SKM-1 treated with dmso at 0.1 percent for 144 hours (cell line): ENCODE results near the gene AIMP1.

Source experiments
- DNase-seq: peaks from one replicate; lab custom pipeline; 2025; ENCODE audit not compliant: unreplicated experiment; lab: John Stamatoyannopoulos, UW

AIMP1 gene

DNA sequence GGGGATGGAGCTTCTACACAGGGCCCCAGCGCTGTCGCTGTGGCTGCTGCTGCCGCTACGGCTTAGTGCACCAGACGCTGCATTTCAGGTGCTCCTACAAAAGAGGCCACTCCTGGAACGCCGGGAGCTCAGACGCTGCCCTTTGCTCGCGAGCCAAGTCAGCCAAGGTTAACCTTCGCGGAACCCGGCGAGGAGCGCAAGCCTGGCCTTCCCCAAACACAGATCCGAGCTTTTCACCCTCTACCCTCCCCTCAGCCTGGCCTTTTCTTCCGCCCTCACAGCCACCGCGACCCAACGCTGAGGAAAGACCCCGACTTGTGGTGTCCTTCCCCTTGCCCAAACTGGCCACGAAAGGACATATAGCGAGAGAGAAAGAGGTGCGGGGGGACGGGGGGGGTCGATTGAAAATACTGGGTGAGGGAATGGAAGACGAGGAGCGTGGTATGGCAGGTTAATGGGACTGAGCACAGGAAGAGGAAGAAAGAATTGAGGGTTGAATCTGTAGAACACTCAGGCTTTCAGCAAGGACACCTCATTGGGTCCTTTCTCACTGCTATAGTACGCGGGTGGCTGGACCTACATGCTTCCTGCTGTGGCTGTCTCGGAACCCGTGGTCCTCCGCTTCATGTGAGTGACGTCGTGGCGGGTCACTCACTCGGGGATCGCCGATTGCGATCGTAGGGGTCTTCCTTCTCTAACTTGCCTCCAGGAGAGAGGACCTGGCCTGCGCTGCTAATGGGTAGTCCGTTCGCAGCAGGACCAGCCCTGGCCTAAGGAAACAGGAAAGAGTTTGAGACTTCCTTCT, at the start of gene AIMP1, which contains the start of gene TBCK:
AIMP1 (plus strand) TSS at position 583 of the 805 bp plus-strand sequence. CDS start 8,460 bp downstream, outside the sequence.
TBCK (minus strand) TSS at position 242 of the 805 bp plus-strand sequence. CDS start 7,249 bp downstream, outside the sequence.
- DNase-seq = peak; percentile 90

- no peak for DNase-seq
These were observed 47.6 kb upstream of the AIMP1 start for GRCh38 chr4:106268786-106269185.

DNA sequence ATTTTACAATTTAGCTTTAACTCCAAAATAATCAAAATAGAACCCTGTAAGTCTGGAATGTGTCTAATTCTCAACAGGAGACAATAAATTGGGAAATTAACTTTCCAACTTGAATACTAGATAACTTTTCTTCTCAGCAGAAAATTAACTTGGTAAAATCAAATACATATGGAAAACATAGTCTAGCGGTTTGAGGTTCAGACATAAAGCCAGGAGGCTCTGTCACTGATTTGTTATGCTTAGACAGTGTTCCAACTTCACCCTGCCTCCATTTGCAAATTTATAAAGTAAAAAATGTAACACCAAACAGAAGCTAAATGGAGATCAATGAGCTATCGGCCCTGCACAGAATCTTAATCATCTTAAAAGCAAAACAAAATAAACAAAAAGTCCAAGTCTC, 46.6 kb upstream of the AIMP1 start:
- no peak for DNase-seq

- DNase-seq = no peak
These were observed 45.6 kb upstream of the AIMP1 start for GRCh38 chr4:106270736-106271135.

GRCh38 chr4:106273831-106274230, 42.5 kb upstream of the AIMP1 start:
- DNase-seq = no peak

- no peak for DNase-seq
These were observed 39.1 kb upstream of the AIMP1 start for GRCh38 chr4:106277140-106277675.

DNA sequence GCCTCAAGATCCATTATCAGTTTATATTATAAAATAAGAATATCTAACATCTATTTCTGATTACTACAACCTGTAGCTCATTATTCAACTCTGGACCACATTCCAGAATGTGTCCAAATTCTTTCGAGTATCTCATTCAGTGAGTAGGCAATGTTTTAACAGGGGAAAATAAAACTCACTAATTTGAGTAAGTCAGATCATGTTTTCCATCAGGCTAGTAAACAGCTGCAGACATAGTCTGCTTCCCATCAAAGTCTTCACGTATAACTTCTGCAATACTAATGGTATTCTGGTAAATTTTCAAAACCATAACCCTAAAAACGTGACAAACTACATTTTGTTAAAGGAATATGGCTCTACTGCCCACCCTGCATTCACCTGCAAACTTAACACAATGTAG, 32.1 kb upstream of the AIMP1 start:
- DNase-seq = no peak

DNA sequence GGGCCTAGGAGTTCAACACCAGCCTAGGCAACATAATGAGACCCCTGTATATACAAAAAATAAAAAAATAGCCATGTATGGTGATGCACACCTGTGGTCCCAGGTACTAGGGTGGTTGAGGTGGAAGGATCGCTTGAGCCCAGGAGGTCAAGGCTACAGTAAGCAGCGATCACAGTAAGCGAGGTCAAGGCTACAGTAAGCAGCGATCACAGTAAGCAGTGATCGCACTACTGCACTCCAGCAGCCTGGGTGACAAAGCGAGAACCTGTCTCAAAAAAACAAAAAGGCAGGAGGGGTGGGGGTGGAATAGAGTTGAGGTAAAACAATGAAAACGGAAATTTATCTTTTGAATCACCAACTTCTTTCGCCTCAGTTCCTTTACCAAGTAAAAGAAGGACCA, 29.7 kb upstream of the AIMP1 start:
- no peak for DNase-seq

- DNase-seq = no peak
These were observed 28.9 kb upstream of the AIMP1 start for GRCh38 chr4:106287353-106287969.

- DNase-seq = no peak
These were observed 26.6 kb upstream of the AIMP1 start for GRCh38 chr4:106289737-106290136.

GRCh38 chr4:106291678-106292077, 24.7 kb upstream of the AIMP1 start:
- DNase-seq = no peak

DNA sequence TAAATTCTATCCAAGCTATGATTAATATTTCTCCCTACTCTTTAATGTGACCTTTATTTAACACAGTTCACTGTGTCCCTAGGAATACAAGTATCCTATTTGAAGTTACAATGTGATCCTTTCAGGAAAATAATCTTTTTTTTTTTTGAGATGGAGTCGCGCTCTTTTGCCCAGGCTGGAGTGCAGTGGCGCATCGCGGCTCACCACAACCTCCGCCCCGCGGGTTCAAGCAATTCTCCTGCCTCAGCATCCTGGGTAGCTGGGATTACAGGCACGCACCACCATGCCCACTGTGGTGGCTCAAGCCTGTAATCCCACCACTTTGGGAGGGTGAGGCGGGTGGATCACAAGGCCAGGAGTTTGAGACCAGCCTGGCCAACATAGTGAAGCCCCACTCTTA, 22.3 kb upstream of the AIMP1 start:
- DNase-seq = no peak

DNA sequence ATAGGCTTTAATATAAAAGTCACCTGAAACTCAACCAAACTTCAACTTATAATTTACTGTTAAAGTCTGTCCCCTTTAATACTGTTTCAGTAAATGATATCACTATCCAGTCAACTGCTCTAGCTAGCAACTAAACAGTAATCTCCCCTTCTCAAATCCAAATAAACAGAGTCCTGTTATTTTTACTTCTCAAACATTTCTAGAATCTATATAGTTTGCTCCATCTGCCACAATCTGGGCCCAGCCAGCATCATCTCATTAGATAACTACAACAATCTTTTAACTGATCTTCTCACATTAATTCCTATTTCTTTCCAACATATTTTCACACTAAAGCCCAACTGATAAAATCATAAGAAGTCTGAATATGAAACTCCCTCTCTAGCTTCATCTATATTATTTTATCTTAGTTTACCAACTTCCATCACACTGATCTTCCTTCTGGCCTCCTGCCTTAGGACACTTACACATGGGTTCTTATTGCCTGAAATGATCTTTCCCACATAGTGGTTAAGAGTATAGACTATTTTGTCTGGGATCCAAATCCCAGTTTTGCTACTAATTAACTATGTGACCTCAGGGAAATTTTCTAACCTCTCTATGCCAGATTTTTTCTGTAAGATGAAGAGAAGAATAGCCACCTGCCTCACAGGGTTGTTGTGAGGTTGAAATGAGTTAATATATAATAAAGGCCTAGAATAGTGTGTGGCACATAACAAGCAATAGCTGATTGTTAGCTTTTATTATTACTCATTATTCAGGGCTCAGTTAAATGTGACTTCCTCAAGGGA, 18.9 kb upstream of the AIMP1 start:
- DNase-seq = no peak

DNA sequence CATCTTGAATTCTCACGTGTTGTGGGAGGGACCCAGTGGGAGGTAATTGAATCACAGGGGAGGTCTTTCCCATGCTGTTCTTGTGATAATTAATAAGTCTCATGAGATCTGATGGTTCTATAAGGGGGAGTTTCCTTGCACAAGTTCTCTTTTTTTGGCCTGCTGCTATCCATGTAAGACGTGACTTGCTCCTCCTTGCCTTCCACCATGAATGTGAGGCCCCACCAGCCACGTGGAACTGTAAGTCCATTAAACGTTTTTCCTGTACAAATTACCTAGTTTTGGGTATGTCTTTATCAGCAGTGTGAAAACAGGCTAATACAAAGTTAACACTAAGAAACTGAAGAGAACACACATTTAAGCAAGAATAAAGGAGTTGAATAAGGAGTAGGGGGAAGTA, 16.4 kb upstream of the AIMP1 start:
- no peak for DNase-seq

- no peak for DNase-seq
These were observed 14.8 kb upstream of the AIMP1 start for GRCh38 chr4:106301393-106302061.

DNA sequence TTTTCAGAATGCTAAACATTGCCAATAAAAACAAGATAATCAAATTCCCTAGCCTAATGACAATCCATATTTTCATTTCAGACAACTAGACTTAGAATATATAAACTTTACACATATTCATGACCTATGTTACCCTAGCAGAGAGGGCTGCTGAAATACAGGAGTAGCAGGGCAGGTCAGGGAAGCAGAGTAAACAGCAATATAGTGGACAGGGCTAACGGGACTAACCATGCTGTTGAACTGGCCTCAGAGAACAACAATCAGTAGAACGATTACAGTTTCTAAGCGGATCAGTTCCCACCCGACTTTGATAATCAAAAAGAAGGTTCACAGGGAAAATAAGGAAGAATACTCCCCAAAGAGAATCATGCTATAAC, 14.3 kb upstream of the AIMP1 start:
- no peak for DNase-seq

GRCh38 chr4:106303548-106304281, 12.6 kb upstream of the AIMP1 start:
- no peak for DNase-seq

- DNase-seq = no peak
These were observed 11.7 kb upstream of the AIMP1 start for GRCh38 chr4:106304632-106305031.

- no peak for DNase-seq
These were observed 10.8 kb upstream of the AIMP1 start for GRCh38 chr4:106305435-106306055.

- DNase-seq = no peak
These were observed 9.8 kb upstream of the AIMP1 start for GRCh38 chr4:106306561-106306960.
